Activated naive CD4-positive, alpha-beta T cell treated with anti-CD3 and anti-CD28 coated beads, Interleukin-2, amount 10 ng/mL, durations not matched to agents 7 days and 5 days (primary cell): ENCODE measurements around the gene MSANTD2.
A peak's percentile ranks its signal among the peaks of the same experiment; 100 is the strongest.
"Not testable (repeated sequence)": the region's sequence is repeated elsewhere in the genome, so short reads cannot be mapped to it uniquely, and the experiment has no call there.

Experiments used
- CTCF ChIA-PET: fragments of 350-600 bp; sonication (Branson Sonifier 250); formaldehyde crosslinking; loops from one replicate; lab custom pipeline; 2021; ENCODE audit warnings: antibody characterized with exemption; lab: Charles Lee
- DNase-seq: peaks from one replicate; pipeline ENCODE4 v3.0.0-alpha.2; 2020
- H3K27ac Mint-ChIP-seq: one replicate; pipeline ENCODE4 v1.8.0; 2021; ENCODE audit warnings: mild to moderate bottlenecking, moderate library complexity, mixed read lengths
- H3K27me3 Mint-ChIP-seq: one replicate; pipeline ENCODE4 v1.8.0; 2021; ENCODE audit warnings: mild to moderate bottlenecking, mixed read lengths
- H3K36me3 Mint-ChIP-seq: one replicate; pipeline ENCODE4 v1.8.0; 2021; ENCODE audit warnings: mixed read lengths
- H3K4me1 Mint-ChIP-seq: one replicate; pipeline ENCODE4 v1.8.0; 2021; ENCODE audit warnings: mixed read lengths
- H3K4me3 Mint-ChIP-seq: one replicate; pipeline ENCODE4 v1.8.0; 2021; ENCODE audit warnings: mild to moderate bottlenecking, moderate library complexity, mixed read lengths
- H3K9me3 Mint-ChIP-seq: one replicate; pipeline ENCODE4 v1.8.0; 2021; ENCODE audit warnings: mixed read lengths

Gene MSANTD2

DNA sequence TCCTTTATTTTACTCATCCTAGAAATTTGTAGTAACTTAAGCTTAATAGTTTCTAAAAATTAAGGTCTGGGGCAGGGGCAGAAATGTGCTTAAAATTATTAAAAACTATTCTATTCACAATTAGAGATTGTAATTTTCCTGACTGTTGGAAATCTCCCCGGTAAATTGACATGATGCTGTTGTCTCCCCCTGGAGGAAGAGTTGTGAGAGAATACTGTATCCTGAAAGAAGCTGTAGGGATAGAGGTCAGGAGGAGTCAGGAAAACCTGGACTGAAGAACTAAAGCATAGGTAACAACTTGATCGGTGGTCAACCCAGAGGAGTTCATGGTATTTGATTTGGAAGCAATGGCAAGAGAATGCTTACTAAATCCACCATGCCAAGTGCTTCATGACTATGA, 21.9 kb downstream of the MSANTD2 start:
- Mint-ChIP-seq H3K27me3 (no peaks in the 10 kb centered on the region), H3K36me3 (peaks cover 16% of the 10 kb centered on the region), H3K4me3 (no peak overlapping the region), H3K4me1 (peaks cover 19% of the 10 kb centered on the region), H3K9me3 (no peaks in the 10 kb centered on the region), H3K27ac (no peak overlapping the region)
- CTCF ChIA-PET: interaction anchor here (1.6 to 1.7 kb wide), 3 partner anchors 9 to 32 kb away, joined by 4 to 5 read pairs (median 4); no protein-coding TSS in a partner anchor
- DNase-seq: no peak

GRCh38 chr11:124776865-124777645, 23.2 kb downstream of the MSANTD2 start:
- CTCF ChIA-PET: interaction anchor here (0.6 to 1.7 kb wide), 5 partner anchors 8 to 1196 kb away, joined by 3 to 5 read pairs (median 4); no protein-coding TSS in a partner anchor
- Mint-ChIP-seq H3K9me3 (no peaks in the 10 kb centered on the region), H3K27ac (no peak overlapping the region), H3K36me3 (peaks cover 18% of the 10 kb centered on the region), H3K4me1 (peaks cover 19% of the 10 kb centered on the region), H3K27me3 (no peaks in the 10 kb centered on the region), H3K4me3 (no peak overlapping the region)
- DNase-seq: no peak

- H3K4me1 Mint-ChIP-seq, H3K27ac Mint-ChIP-seq, H3K27me3 Mint-ChIP-seq, DNase-seq, H3K9me3 Mint-ChIP-seq, H3K4me3 Mint-ChIP-seq: not testable (repeated sequence)
- CTCF ChIA-PET: interaction anchor here (1.2 to 2.8 kb wide), 2 partner anchors 13 to 91 kb away, joined by 3 to 7 read pairs; no protein-coding TSS in a partner anchor
- H3K36me3 Mint-ChIP-seq: peaks cover 14% of the 10 kb centered on the region
These were observed 29.2 kb downstream of the MSANTD2 start for GRCh38 chr11:124770959-124771358.

- no peaks in the 10 kb centered on the region for H3K4me1 Mint-ChIP-seq
- H3K4me3 Mint-ChIP-seq: no peak overlapping the region
- H3K27ac Mint-ChIP-seq: no peak overlapping the region
- H3K9me3 Mint-ChIP-seq: no peaks in the 10 kb centered on the region
- CTCF ChIA-PET: interaction anchor here (0.8 to 3.2 kb wide), 6 partner anchors 12 to 101 kb away, joined by 3 to 9 read pairs (median 5); no protein-coding TSS in a partner anchor
- DNase-seq: no peak
- H3K27me3 Mint-ChIP-seq: no peaks in the 10 kb centered on the region
- peaks cover 14% of the 10 kb centered on the region for H3K36me3 Mint-ChIP-seq
These were observed 30.1 kb downstream of the MSANTD2 start for GRCh38 chr11:124769806-124770774.

DNA sequence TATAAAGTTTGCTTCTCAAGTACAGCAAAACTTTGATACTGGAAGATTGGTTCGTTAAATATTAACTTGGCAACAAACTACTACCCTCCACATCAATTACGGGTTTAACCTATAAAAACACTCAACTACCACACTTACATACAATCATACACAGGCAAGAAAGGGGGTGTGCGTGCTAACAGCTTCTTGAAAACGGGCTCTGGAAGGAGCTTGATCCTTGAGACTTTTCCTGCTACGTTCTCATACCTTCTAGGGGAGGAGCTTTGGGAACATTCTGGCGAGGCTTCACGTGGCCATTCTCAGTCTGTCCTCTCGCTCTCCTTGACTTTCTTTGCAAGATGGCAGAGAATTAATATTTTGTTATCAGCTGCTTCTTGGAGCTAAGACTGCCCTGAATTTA, 31.3 kb downstream of the MSANTD2 start:
- no peak for DNase-seq
- CTCF ChIA-PET: interaction anchor here (1.4 to 3.2 kb wide), 5 partner anchors 9 to 100 kb away, joined by 4 to 9 read pairs (median 6); no protein-coding TSS in a partner anchor
- Mint-ChIP-seq H3K36me3 (peaks cover 14% of the 10 kb centered on the region), H3K4me3 (no peak overlapping the region), H3K4me1 (no peaks in the 10 kb centered on the region), H3K9me3 (no peaks in the 10 kb centered on the region), H3K27me3 (no peaks in the 10 kb centered on the region), H3K27ac (no peak overlapping the region)

DNA sequence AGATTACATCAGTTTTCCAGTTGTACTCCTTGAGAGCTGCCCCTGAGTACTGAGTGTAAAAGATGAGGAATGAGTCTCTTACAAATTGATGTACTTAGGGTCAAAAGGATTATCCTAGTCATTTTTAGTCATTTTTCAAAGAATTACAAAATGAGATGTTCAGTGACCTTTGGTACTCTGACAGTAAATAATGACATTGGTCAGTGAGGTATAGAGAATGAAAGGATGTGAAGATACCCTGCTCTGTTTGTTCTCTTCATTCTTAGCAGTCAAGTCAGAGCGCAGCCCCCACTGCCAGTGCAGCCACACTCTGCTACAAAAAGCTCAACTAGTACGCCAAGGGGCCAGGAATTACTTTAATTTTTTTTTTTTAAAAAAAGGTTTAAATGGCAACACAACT, 34.0 kb downstream of the MSANTD2 start:
- H3K4me1 Mint-ChIP-seq: peaks cover 9% of the 10 kb centered on the region
- no peak overlapping the region for H3K4me3 Mint-ChIP-seq
- no peaks in the 10 kb centered on the region for H3K9me3 Mint-ChIP-seq
- peaks cover 15% of the 10 kb centered on the region for H3K27me3 Mint-ChIP-seq
- H3K36me3 Mint-ChIP-seq: peaks cover 12% of the 10 kb centered on the region
- no peak for DNase-seq
- CTCF ChIA-PET: interaction anchor here (1.9 to 8.5 kb wide), 4 partner anchors 21 to 95 kb away, joined by 6 to 95 read pairs (median 53); partner anchors contain the start of genes SIAE and SPA17
- H3K27ac Mint-ChIP-seq: no peak overlapping the region

DNA sequence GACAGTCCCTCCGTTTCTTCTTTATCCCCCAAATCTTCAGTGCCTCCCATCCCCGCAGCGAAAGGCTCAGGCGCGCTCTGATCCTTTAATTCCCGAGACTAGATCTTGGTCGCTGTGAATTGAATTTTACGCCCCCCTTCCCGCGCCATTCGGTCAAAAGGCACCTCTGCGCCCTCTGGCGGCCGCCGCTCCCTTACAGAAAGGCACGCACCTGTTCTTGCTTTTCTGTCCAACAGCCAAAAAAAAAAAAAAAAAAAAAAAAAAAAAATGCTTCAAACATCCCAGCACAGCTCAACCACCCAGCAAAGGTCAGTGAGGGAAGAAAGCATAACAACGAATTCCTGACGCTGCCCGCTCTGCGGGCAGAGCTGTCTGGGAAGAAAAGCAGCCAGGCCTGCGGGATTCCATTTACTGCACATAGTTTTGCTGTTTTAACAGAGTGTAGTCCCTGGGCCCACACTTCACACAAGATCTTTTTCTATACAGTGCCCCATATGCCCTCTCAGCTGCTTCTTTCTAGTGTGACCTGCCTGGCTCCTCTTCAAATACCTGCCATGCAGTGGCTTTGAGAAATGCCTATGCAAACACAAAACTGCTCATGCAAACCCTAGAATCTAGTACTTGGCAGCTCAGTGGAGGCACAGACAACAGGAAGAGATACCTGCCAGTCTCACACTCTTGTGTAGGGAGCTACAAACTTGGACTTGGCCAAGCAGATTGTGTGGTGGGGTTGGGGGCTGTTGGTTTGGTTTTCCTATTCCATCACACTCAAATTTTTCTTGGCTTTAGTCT, 36.9 kb downstream of the MSANTD2 start:
- DNase-seq: peak; percentile 91
- H3K27me3 Mint-ChIP-seq: peaks cover 43% of the 10 kb centered on the region
- H3K4me1 Mint-ChIP-seq: peaks cover 30% of the 10 kb centered on the region
- H3K9me3 Mint-ChIP-seq: no peaks in the 10 kb centered on the region
- peaks cover 6% of the 10 kb centered on the region for H3K36me3 Mint-ChIP-seq
- H3K4me3 Mint-ChIP-seq: peak overlapping the region; percentile 88
- CTCF ChIA-PET: interaction anchor here (0.7 to 8.5 kb wide), 26 partner anchors 9 to 347 kb away, joined by 3 to 95 read pairs (median 4); partner anchors contain the start of genes MSANTD2, SIAE, SPA17 and TBRG1
- H3K27ac Mint-ChIP-seq: no peak overlapping the region

GRCh38 chr11:124762624-124763155, 37.5 kb downstream of the MSANTD2 start:
- Mint-ChIP-seq H3K36me3 (peaks cover 6% of the 10 kb centered on the region), H3K27me3 (peaks cover 50% of the 10 kb centered on the region), H3K4me1 (peaks cover 36% of the 10 kb centered on the region), H3K9me3 (no peaks in the 10 kb centered on the region), H3K4me3 (peak overlapping the region; percentile 88), H3K27ac (no peak overlapping the region)
- DNase-seq: no peak
- CTCF ChIA-PET: interaction anchor here (0.7 to 8.5 kb wide), 18 partner anchors 8 to 346 kb away, joined by 3 to 95 read pairs (median 7); partner anchors contain the start of genes MSANTD2, SIAE, SPA17 and TBRG1

- CTCF ChIA-PET: interaction anchor here (0.7 to 8.5 kb wide), 18 partner anchors 7 to 346 kb away, joined by 3 to 95 read pairs (median 7); partner anchors contain the start of genes MSANTD2, SIAE, SPA17 and TBRG1
- Mint-ChIP-seq H3K9me3 (no peaks in the 10 kb centered on the region), H3K36me3 (peaks cover 6% of the 10 kb centered on the region), H3K4me1 (peaks cover 38% of the 10 kb centered on the region), H3K27me3 (peaks cover 55% of the 10 kb centered on the region), H3K4me3 (peak within 1 kb of the TSS; percentile 88), H3K27ac (no peak within 1 kb of the TSS)
- DNase-seq: peak; percentile 83
These were observed 38.0 kb downstream of the MSANTD2 start, which contains the start of gene ESAM for GRCh38 chr11:124762105-124762623. Gene ESAM (minus strand): TSS chr11:124762290. CDS start chr11:124762154, 136 bp downstream.

DNA sequence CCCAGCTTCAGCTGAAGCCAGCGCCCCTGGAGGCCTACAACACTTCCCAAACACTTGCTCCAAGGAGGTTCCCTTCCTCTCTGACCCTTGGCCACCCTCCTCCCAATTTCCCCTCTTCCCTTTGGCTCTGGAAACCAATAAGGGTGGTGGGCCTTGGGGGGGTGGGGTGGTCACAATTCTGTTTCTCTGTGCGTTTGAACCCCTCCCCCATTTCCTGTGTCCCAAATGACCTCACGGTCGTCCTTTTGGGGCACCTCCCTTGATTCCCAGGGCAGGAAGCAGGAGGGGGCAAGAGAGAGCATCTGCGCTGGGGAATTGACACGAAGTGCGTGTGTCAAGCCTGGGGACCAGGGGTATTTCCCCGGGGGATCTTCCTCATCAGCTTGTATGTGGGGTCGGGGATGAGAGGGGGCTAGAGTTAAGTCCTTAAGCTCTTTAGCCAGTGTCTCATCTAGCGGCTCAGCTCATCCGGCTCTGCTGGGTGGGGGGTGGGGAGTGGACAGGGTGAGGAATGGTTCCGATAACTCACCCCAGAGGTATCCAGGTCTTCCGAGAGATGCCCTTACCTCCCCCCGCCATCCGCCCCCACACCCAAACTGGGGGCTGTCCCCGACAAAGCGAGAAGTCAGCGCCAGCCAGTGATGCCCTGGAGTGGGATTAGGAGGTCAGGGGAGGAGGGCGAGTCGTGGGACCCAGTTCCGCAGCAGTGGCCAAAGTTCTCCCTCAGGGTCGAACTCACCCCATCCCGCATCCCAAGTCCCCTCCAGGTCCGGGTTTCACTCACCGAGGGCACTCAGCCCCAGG, 38.7 kb downstream of the MSANTD2 start:
- peaks cover 61% of the 10 kb centered on the region for H3K27me3 Mint-ChIP-seq
- H3K27ac Mint-ChIP-seq: no peak overlapping the region
- CTCF ChIA-PET: interaction anchor here (0.6 to 8.5 kb wide), 8 partner anchors 13 to 117 kb away, joined by 3 to 95 read pairs (median 14); partner anchors contain the start of genes SIAE and SPA17
- H3K9me3 Mint-ChIP-seq: no peaks in the 10 kb centered on the region
- peaks cover 38% of the 10 kb centered on the region for H3K4me1 Mint-ChIP-seq
- H3K36me3 Mint-ChIP-seq: peaks cover 4% of the 10 kb centered on the region
- no peak for DNase-seq
- H3K4me3 Mint-ChIP-seq: peak overlapping the region; percentile 88

GRCh38 chr11:124760806-124761205, 39.4 kb downstream of the MSANTD2 start:
- H3K27me3 Mint-ChIP-seq: peaks cover 68% of the 10 kb centered on the region
- H3K9me3 Mint-ChIP-seq: no peaks in the 10 kb centered on the region
- no peak for DNase-seq
- CTCF ChIA-PET: interaction anchor here (0.6 to 8.5 kb wide), 7 partner anchors 12 to 98 kb away, joined by 3 to 95 read pairs (median 22); partner anchors contain the start of genes SIAE and SPA17
- peaks cover 42% of the 10 kb centered on the region for H3K4me1 Mint-ChIP-seq
- H3K4me3 Mint-ChIP-seq: peak overlapping the region; percentile 31
- no peak overlapping the region for H3K27ac Mint-ChIP-seq
- no peaks in the 10 kb centered on the region for H3K36me3 Mint-ChIP-seq
